Gastroesophageal sphincter (tissue), 4 donors: Measurements from ENCODE around the gene ARHGEF10L. TPM values are rescaled to one million over a fixed set of nuclear protein-coding genes. Genes with fewer than 3 reads are reported as not detected.

Source experiments
- ATAC-seq: fragments of 150-250 bp; one replicate; pipeline ENCODE4 v1.9.1; 2016; ENCODE audit warnings: mild to moderate bottlenecking, moderate library complexity
- H3K27ac ChIP-seq, 4 donors: fragments of 200-600 bp; sonication (generic) in 3 of 4; 1 replicate in 3 of 4; 2 replicates in 1 of 4; pipeline ENCODE4 v1.5.1; 2016 to 2019
- H3K27me3 ChIP-seq: fragments of 200-600 bp; sonication (generic); one replicate; pipeline ENCODE4 v1.5.1; 2019
- H3K36me3 ChIP-seq, 2 donors: fragments of 200-600 bp; sonication (generic); one replicate each; pipeline ENCODE4 v1.5.1; 2019; ENCODE audit warnings: control low read depth in 1 of 2
- H3K4me1 ChIP-seq, 3 donors: fragments of 200-600 bp; sonication (generic); 1 replicate in 2 of 3; 2 replicates in 1 of 3; pipeline ENCODE4 v1.5.1; 2016 to 2019; ENCODE audit warnings: control low read depth in 2 of 3
- H3K4me3 ChIP-seq, 2 donors: fragments of 200-600 bp; sonication (generic); one replicate each; pipeline ENCODE4 v1.5.1; 2019; ENCODE audit warnings: mild to moderate bottlenecking in 1 of 2, moderate library complexity in 1 of 2
- H3K9me3 ChIP-seq, 3 donors: fragments of 200-600 bp; sonication (generic); one replicate each; pipeline ENCODE4 v1.5.1; 2017 to 2019; ENCODE audit warnings: control low read depth in 2 of 3
- CTCF ChIP-seq, 4 experiments: fragments of 200-600 bp in 2 of 4; fragments of 450-650 bp in 2 of 4; sonication (generic) in 1 of 4; IDR thresholded peaks; one replicate each; pipeline ENCODE4 v1.5.1; 2017 to 2019; ENCODE audit warnings: antibody characterized with exemption in 4 of 4, mild to moderate bottlenecking in 2 of 4, moderate library complexity in 2 of 4
- EP300 ChIP-seq: sonication (generic); formaldehyde crosslinking; IDR thresholded peaks from one replicate; pipeline ENCODE4 v1.6.1; 2017; ENCODE audit warnings: antibody characterized with exemption, mild to moderate bottlenecking
- POLR2A ChIP-seq, 2 donors: fragments of 450-650 bp; IDR thresholded peaks; one replicate each; pipeline ENCODE4 v1.6.1; 2017; ENCODE audit warnings: antibody characterized with exemption in 2 of 2, mild to moderate bottlenecking in 2 of 2, moderate library complexity in 1 of 2
- POLR2AphosphoS5 ChIP-seq: sonication (generic); formaldehyde crosslinking; IDR thresholded peaks from one replicate; pipeline ENCODE4 v1.6.1; 2017; ENCODE audit warnings: antibody characterized with exemption
- WGBS, 2 donors: methylation state at CpG; one replicate each; pipeline ENCODE4 v1.1.5; 2018; ENCODE audit warnings: low coverage in 1 of 2; 5-methylcytosine and 5-hydroxymethylcytosine counted together
- total RNA-seq, 4 donors: library from RNA; depleted of rRNA; stranded (reverse); fragments of >200 nt; gene quantifications; one replicate each; pipeline ENCODE4 v1.1.0, GENCODE V29; 2016

ARHGEF10L gene
- total RNA-seq, 4 donors from 2014 or later = 50.9 to 97.0 (median 80.3) TPM

- no peak for ATAC-seq
- Histone ChIP-seq H3K27ac (peak overlapping the region in 1 of 4 donors; percentile 39), H3K4me1 (peaks cover 0 to 40% (median 0%) of the 10 kb centered on the region in 3 donors), H3K9me3 (no peaks in the 10 kb centered on the region), H3K36me3 (peaks cover 0 to 89% of the 10 kb centered on the region in 2 donors), H3K4me3 (no peak overlapping the region), H3K27me3 (no peaks in the 10 kb centered on the region)
- 46 to 83% methylated on average over 1 of the region's 1 CpG for WGBS, 2 donors
- TF ChIP-seq POLR2AphosphoS5 (no peak), EP300 (no peak), POLR2A (IDR thresholded peaks at IDR 0.05) (no peak), CTCF (IDR thresholded peaks at IDR 0.05) (no peak)
Measured at GRCh38 chr1:17611991-17612390, 72.5 kb downstream of the ARHGEF10L start.

DNA sequence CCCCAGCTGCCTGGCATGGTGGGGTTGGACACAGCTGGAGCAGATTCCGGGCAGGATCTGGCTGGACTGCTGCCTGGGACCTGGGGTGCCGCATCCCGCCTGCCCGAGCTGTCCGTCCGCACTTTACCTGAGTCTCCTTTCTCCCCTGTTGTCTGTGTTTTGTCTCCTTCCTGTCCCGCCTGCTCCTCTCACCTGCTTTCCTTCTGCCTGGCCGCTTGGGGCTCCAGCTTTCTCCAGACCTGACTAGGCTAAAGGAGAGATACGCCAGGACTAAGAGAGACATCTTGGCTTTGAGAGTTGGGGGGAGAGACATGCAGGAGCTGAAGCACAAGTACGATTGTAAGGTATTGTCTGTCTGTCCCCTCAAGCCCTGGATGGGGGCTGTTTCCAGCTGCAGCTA lies 73.3 kb downstream of the ARHGEF10L start:
- Histone ChIP-seq H3K9me3 (no peaks in the 10 kb centered on the region), H3K27ac (no peak overlapping the region)
- TF ChIP-seq POLR2A (IDR thresholded peaks at IDR 0.05) (no peak), POLR2AphosphoS5 (no peak), CTCF (IDR thresholded peaks at IDR 0.05) (no peak), EP300 (no peak)

GRCh38 chr1:17614586-17614985 lies 75.1 kb downstream of the ARHGEF10L start:
- Histone ChIP-seq H3K9me3 (no peaks in the 10 kb centered on the region), H3K27ac (peak overlapping the region in 2 of 4 donors; percentile 24 to 90), H3K4me3 (no peak overlapping the region), H3K27me3 (no peaks in the 10 kb centered on the region), H3K4me1 (peaks cover 0 to 58% (median 12%) of the 10 kb centered on the region in 3 donors), H3K36me3 (peaks cover 0 to 74% of the 10 kb centered on the region in 2 donors)
- 78 to 79% methylated on average over 3 to 4 of the region's 4 CpGs for WGBS, 2 donors
- no peak for TF ChIP-seq EP300
- no peak for TF ChIP-seq POLR2AphosphoS5
- TF ChIP-seq POLR2A (IDR thresholded peaks at IDR 0.05) = no peak
- no peak for TF ChIP-seq CTCF (IDR thresholded peaks at IDR 0.05)
- no peak for ATAC-seq

More for the DNA sequence above, 73.3 kb downstream of the ARHGEF10L start:
- Histone ChIP-seq H3K27me3 (no peaks in the 10 kb centered on the region), H3K4me1 (peaks cover 0 to 47% (median 6%) of the 10 kb centered on the region in 3 donors), H3K4me3 (no peak overlapping the region), H3K36me3 (peaks cover 0 to 81% of the 10 kb centered on the region in 2 donors)
- 87 to 91% methylated on average over 6 to 7 of the region's 10 CpGs for WGBS, 2 donors
- no peak for ATAC-seq

DNA sequence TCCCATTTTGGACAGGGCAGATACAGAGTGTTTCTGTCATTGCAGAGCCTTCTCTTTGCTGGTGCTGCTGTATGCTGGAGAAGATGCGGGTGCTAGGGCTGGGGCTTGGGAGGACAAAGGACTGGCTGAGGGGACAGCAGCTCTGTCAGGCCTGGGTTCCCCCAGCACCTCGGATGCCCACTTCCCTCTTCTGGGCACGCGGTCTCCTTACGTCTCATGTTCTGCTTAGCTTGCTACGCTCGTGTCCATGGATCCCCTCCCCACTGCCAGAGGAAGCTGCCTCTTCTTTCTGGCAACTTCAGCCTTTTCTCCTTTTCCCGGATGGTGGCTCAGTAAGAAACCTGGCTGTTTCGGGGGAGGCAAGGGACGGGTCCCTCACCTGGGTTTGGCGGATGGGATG lies 75.7 kb downstream of the ARHGEF10L start:
- peaks cover 0 to 72% of the 10 kb centered on the region in 2 donors for H3K36me3 ChIP-seq
- 98% methylated on average over 4 of the region's 11 CpGs; no CpG with 5 or more reads in 1 of the 2 donors for WGBS, 2 donors
- H3K4me1 ChIP-seq = peaks cover 0 to 58% (median 12%) of the 10 kb centered on the region in 3 donors
- TF ChIP-seq POLR2A (IDR thresholded peaks at IDR 0.05) = no peak
- no peak for TF ChIP-seq EP300
- no peak overlapping the region for H3K4me3 ChIP-seq
- H3K27ac ChIP-seq = peak overlapping the region in 3 of 4 donors; percentile 32 to 90 (median 87)
- no peaks in the 10 kb centered on the region for H3K9me3 ChIP-seq
- H3K27me3 ChIP-seq = no peaks in the 10 kb centered on the region
- no peak for ATAC-seq

GRCh38 chr1:17615959-17616358 lies 76.5 kb downstream of the ARHGEF10L start:
- H3K9me3 ChIP-seq = no peaks in the 10 kb centered on the region
- 90% methylated on average over 14 of the region's 17 CpGs; no CpG with 5 or more reads in 1 of the 2 donors for WGBS, 2 donors
- TF ChIP-seq POLR2A (IDR thresholded peaks at IDR 0.05) (no peak), POLR2AphosphoS5 (no peak), CTCF (IDR thresholded peaks at IDR 0.05) (no peak), EP300 (no peak)
- no peak for ATAC-seq
- peaks cover 0 to 72% of the 10 kb centered on the region in 2 donors for H3K36me3 ChIP-seq
- no peak overlapping the region for H3K4me3 ChIP-seq
- H3K27ac ChIP-seq = peak overlapping the region in 3 of 4 donors; percentile 32 to 90 (median 87)
- peaks cover 0 to 60% (median 12%) of the 10 kb centered on the region in 3 donors for H3K4me1 ChIP-seq
- H3K27me3 ChIP-seq = no peaks in the 10 kb centered on the region
